Middle frontal gyrus (tissue), 1 donor: Measurements from ENCODE around the gene GAL.
"Not testable (repeated sequence)": the region's sequence is repeated elsewhere in the genome, so short reads cannot be mapped to it uniquely, and the experiment has no call there.

ENCODE experiments used
- DNase-seq: peaks from one replicate; pipeline ENCODE4 v3.0.0-alpha.2; 2015; ENCODE audit warnings: low spot score; ENCODE audit errors: extremely low spot score

The GAL gene

GRCh38 chr11:68684385-68685356 lies at the start of gene GAL:
Gene GAL, plus strand, starts transcription at chr11:68684544. Its CDS starts 380 bp downstream, at chr11:68684924.
- no peak for DNase-seq

- DNase-seq, result not testable (repeated sequence)
These were observed 49.7 kb upstream of the GAL start for GRCh38 chr11:68634606-68635005.

- not testable (repeated sequence) for DNase-seq
These were observed 49.2 kb upstream of the GAL start for GRCh38 chr11:68635172-68635571.

- not testable (repeated sequence) for DNase-seq
These were observed 48.5 kb upstream of the GAL start for GRCh38 chr11:68635883-68636282.

GRCh38 chr11:68639322-68639721 lies 45.0 kb upstream of the GAL start:
- DNase-seq, result not testable (repeated sequence)

- DNase-seq, result no peak
These were observed 42.5 kb upstream of the GAL start for GRCh38 chr11:68641880-68642279.

- DNase-seq, result no peak
These were observed 40.8 kb upstream of the GAL start for GRCh38 chr11:68643585-68643984.

GRCh38 chr11:68646832-68647231 lies 37.5 kb upstream of the GAL start:
- no peak for DNase-seq

- no peak for DNase-seq
These were observed 34.3 kb upstream of the GAL start for GRCh38 chr11:68649851-68650555.

- DNase-seq, result no peak
These were observed 33.5 kb upstream of the GAL start for GRCh38 chr11:68650801-68651200.

- no peak for DNase-seq
These were observed 32.9 kb upstream of the GAL start for GRCh38 chr11:68651208-68651984.

- DNase-seq, result no peak
These were observed 32.2 kb upstream of the GAL start for GRCh38 chr11:68651985-68652682.

- DNase-seq, result no peak
These were observed 31.6 kb upstream of the GAL start for GRCh38 chr11:68652683-68653156.

GRCh38 chr11:68653486-68654430 lies 30.6 kb upstream of the GAL start:
- no peak for DNase-seq

GRCh38 chr11:68654978-68655377 lies 29.4 kb upstream of the GAL start:
- no peak for DNase-seq

- DNase-seq, result no peak
These were observed 28.9 kb upstream of the GAL start for GRCh38 chr11:68655406-68655805.

- DNase-seq, result no peak
These were observed 28.5 kb upstream of the GAL start for GRCh38 chr11:68655806-68656205.

- no peak for DNase-seq
These were observed 27.1 kb upstream of the GAL start for GRCh38 chr11:68657021-68657780.

GRCh38 chr11:68658097-68658496 lies 26.2 kb upstream of the GAL start:
- DNase-seq, result no peak
